SHP77 (cell line): ENCODE results near the gene RSPH1.
A peak's percentile ranks its signal among the peaks of the same experiment; 100 is the strongest.
"Not testable (repeated sequence)": the region's sequence is repeated elsewhere in the genome, so short reads cannot be mapped to it uniquely, and the experiment has no call there.

ENCODE experiments used
- DNase-seq, 2 experiments: peaks; one replicate each; lab custom pipeline; 2025; lab: John Stamatoyannopoulos, UW

The RSPH1 gene

DNA sequence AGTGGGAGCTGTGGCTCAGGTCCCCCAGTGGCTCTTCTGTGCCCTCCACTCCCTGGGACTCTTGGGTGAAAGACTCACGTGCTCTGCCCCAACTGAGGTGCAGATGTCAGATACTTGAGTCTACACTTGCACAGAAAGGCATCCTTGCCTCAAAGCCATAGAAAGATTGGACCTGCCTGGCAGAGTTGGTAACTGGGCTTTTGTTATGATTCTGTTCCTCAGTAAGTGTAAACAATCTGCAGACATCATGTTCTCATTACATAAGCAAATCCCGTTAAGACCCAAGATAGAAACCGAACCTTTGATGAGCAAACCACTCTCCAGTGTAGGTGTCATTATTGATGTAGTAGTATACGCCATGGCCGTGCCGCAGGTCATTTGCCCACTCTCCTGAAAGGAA lies 10.0 kb downstream of the RSPH1 start:
- no peak for DNase-seq

DNA sequence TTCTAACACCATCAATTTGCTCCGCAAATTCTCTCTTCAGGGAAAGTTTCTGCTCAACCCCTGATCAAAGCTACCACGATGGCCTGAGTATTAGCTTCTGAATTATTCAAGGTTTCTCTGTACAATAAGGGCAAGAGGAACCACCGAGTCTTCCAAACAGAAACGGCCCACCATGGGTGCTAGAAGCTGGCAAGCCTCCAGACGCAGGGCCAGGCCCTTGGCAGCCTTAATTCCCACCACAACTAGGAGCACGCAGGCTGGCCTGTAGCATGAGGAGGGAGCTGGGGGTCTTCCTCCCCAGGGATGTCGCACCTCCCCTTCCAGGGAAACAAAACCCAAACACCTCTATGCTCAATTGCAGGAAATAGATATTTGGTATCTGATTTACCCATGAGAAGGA lies 11.1 kb downstream of the RSPH1 start:
- no peak for DNase-seq

DNA sequence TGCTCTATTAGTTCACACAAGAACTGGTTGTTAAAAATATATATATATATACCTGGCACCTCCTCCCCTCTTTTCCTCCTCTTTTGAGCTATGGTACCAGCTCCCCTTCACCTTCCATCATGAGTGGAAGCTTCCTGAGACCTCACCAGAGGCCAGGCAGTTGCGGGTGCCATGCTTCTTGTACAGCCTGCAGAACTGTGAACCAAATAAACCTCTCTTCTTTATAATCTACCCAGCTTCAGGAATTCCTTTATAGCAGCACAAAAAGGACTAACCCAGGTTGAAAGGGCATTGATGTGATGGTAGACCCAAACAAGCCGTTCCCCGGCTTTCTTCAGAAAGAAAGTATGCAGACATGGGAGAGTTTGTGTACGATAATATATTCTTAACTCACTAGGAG lies 14.9 kb downstream of the RSPH1 start:
- no peak for DNase-seq

DNA sequence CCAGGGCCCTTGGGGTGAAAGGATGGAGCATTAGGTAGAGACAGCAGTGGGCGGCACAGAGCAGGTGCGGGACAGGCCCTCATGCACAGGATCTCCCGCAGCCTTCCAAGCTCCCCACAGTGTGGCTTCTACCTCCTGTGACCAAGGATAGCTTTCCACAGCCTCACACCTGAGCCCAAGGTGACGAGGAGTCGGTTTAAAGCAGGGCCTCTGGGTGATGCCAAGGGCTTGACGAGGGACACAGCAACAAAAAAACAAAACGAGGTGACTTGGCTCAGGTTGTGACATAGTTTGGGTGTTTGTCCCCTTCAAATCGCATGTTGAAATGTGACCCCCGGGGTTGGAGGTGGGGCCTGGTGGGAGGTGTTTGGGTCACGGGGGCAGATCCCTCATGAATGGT lies 15.3 kb downstream of the RSPH1 start:
- DNase-seq, result no peak

DNA sequence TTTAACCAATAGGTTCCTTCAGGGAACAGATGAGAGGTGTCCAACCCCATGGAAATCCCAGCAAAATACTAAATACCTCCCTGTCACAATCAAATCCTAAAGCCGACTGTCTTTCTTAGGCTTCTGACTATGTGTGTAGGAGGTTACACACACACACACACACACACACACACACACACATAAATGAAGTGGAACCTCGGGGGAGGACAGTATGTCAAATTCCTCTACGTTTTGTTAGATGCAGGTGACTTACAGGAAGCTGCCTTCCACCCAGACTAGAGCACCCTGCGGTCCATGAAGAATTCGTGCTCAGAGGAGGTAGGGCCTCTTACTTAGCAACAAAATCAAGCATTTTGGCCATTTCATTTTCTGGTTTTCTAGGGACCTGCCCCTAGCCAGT lies 16.4 kb downstream of the RSPH1 start:
- DNase-seq, result no peak

DNA sequence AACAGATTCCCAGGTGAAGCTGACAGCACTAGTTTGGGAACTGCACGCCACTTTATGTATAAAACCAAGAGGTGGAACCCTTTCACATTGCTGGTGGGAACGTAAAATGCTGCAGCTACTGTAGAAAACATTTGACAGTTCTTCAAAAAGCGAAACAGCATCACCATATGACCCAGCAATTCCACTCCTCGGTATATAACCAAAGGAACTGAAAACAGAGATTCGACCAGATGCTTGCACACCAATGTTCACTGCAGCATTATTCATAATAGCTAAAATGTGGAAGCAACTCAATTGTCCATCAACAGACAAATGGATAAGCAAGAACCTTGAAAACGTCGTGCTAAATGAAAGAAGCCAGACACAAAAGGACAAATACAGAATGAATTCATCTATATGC lies 17.5 kb downstream of the RSPH1 start:
- DNase-seq, result no peak

DNA sequence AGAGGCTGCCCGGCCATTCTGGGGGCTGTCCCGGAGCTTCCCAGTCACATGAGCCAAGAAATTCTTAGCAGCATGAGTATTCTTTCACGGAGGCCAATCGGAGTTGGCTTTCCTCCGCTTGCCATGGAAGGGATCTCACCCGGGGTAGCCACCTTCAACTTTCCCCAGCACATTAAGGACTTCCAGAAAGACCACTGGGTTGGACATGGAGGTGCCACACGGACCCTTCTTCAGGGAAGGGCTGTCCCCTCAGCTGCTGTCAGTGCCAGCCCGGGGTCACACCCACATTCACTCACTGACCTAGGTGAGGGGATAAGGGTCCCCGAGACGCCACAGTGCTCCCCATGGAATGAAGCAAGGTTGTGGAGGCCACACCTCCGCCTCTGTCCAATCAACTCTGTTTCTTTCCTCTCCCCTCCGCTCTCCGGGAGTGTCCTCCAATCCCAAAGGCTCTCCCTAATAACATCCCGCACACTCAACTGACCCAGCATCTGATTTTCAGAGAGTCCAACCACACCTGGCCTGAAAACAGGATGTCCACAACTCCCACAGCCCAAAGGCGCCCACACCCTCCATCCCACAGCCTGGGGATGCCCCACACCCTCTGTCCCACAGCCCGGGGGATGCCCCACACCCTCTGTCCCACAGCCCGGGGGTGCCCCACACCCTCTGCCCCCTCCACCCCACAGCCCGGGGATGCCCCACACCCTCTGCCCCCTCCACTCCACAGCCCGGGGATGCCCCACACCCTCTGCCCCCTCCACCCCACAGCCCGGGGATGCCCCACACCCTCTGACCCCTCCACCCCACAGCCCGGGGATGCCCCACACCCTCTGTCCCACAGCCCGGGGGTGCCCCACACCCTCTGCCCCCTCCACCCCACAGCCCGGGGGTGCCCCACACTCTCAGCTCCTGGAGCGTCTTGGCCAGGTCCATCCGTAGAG lies 19.4 kb downstream of the RSPH1 start:
- no peak for DNase-seq

DNA sequence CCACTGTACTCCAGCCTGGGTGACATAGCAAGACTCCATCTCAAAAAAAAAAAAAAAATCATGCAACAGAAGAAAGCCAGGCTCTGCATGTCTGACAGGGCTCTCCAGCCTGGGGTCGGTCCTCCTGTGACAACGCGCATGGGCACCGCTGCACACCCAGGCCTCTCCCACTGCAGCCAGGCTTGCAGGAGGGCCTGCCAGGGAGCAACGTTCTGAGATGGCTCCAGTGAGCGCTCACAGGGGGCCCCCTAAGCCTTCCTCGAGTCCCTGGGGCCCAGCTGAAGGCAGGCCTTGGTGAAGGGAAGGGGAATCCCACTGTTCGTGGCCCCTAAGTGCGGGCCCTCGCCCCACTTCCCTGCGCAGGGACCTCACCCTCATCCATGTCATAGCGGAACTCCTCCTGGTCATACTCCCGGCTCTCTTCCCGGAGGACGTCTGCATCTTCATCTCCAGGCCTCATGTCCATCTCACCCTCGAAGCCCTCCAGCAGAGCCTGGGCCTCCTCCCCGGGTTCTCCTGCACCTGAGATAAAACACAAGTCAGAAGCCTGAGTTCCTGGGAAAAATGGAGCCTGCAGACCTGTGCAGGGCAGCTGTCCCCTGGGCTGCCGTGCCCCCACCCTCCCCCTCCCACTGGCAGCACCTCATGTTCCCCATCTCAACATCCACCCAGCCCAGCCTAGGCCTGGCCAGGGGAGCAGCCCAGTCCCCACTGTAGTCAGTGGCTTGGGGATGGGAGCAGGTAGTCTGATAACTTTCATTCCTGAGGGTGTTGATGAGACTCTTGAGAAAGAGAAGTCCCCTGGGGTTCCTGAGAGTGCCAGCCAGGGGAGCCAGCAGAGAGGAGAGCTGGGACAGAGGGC lies 20.3 kb downstream of the RSPH1 start:
- no peak for DNase-seq

DNA sequence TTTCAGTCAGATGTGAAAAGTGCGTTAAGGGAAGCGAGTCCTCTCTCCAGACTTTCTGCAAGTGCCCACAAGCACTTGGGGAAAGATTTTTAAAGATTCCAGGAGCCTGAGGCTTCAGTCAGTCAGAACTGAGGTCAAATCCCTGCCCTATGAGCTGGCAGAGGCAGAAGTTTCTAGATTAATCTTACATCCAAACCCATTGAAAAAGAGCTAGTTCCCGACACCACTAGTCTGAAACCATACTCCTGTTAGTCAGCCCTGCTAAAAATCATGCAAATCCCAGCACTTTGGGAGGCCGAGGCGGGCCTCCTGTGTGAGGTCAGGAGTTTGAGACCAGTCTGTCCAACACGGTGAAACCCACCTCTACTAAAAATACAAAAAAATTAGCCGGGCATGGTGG lies 21.0 kb downstream of the RSPH1 start:
- no peak for DNase-seq

DNA sequence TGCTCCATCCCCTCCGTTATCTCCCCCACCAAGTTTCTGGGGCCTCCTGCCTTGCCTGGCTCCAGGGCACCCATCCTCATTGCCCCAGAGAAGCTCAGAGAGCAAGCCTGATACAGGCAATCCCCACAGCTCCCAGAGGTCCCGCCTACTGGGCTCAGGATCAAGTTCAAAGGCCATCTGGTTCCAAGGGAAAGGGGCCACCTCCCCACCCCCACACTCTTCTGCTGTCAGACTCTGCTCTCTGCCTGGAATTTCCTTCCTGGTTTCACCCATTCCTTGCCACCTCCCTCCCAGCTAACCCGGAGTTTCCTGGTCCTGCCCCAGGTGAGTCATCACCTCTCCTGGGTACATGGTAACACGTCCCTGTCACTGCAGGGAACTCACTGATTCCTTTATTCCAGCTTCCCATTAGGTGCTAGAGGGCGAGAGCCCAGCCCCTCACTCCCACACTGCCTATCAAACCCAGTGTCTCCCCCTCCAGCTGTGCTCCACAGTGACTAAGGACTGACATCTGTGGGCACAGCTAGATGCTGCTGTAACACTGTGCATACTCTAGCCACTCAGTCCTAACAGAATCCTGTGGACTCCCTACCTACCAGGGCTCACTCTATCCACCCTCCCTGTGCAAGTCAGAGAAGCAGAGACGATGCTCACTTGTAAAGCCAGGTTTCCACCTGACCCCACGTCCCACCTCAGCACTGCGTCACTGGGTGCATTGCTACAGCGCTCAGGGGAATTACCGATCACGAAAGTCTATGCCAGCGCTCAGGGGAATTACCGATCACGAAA lies 21.8 kb downstream of the RSPH1 start:
- no peak for DNase-seq

DNA sequence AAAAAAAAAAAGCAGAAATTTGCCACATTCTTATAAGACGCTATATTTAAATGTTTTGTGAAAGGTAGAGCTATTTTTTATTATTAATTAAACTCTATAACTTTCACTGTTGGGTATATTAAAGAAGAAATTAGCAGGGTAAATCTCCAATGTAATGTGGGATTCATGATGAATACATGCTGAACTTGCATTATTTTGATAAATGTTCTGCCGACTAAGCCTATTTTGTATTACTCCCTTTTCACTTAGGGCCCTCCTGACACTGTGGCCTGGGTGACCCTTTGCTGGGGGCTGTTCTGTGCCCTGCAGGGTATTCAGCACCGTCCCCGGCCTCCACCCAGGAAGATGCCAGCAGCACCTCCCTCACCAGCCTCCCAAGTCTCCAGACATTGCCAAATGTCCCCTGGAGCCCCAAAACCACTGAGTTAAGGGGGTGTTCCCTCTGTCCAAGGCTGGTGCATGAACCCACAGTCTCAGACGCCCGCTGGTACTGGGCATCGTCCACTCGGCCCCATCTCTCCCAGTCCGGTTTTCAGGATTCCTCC lies 22.5 kb downstream of the RSPH1 start:
- DNase-seq, result no peak

DNA sequence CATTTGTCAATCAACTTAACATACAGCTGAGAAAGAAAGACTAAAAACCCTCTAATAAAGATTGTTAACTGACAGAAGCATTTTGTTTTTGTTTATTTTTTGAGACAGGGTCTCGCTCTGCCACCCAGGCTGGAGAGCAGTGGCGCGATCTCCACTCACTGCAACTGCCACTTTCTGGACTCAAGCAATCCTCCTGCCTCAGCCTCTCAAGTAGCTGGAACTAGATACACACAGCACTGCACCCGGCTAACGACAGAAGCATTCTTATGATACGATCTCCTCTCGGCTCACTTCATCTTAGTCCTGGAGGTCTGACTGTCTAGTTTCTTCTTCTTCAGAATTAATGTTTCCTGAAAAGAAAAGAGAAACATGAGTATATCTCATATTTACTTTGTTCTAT lies 23.5 kb downstream of the RSPH1 start:
- DNase-seq, result no peak

DNA sequence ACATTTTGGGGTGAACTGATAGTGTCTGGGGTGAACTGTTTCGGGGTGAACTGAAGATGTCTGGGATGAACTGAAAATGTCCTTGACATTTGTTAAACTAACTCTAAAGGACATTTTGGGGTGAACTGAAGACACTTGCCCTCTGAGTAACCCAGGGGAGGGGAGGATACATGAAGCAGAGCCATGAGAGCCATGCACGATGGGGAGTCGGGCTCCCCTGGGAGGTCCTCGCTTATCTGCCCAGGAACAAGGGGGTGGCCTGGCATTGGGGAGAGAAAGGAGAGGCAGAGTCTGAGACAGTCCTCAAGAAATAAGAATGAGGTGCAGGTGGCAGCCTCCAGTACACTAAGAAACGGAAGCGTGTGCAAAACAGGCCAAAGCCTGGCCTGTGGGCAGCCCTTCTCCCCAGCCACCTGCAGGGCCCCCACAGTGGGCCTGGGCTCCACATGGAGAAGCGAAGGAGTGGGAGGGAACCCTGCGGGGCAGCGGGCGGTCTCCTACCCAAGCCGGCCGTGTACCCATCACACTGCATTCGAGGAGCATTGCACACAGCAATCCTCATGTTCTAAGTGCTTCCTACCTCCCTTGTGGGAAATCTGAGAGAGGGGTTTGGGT lies 24.2 kb downstream of the RSPH1 start:
- no peak for DNase-seq

DNA sequence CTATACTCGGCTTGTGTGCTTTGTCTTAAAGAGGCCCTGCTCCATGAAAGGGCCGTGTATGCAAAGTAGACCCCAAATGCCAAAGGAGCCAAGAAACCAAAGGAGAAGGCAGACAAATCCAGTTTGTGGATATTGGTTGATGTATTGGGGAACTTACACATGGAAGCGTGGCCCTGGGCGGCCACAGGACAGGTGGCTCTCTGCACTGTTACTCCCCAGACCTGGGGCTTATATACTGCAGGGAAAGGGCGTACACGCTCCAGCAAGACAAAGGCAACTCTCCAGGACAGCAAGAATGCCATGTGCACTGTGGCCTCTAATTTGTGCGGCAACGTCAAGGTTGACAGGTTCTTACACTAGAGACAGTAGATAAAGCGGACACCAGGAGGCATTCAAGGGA lies 24.8 kb downstream of the RSPH1 start:
- DNase-seq, result no peak

DNA sequence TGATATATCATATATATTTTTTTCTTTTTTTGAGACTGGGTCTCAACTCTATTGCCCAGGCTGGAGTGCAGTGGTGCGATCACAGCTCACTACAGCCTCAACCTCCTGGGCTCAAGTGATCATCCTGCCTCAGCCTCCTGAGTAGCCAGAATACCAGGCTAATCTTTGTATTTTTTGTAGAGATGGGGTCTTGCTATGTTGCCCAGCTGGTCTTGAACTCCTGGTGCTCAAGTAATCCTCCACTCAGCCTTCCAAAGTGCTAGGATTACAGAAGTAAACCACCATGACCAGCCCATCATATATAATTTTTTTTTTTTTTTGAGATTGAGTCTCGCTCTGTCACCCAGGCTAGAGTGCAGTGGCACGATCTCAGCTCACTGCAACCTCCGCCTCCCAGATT lies 26.3 kb downstream of the RSPH1 start:
- not testable (repeated sequence) for DNase-seq

DNA sequence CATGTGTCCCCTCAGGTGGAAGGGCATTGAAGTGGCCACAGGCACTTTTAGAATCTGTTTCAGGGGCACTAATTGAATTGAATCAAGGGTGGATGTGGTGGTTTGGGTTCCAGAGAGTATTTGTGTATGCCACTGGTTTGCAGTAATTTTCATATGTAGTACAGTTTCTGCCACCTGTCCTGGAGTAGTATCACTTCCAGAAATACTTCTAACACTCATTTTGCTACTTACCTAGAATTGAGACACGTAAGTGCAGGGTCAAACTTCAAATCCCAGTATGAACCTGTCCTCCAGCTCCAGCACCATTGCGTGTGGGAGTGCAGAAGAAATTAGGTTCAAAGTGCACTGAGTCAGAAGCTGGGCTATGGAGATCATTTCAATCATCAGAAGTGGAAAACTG lies 26.8 kb downstream of the RSPH1 start:
- no peak for DNase-seq

DNA sequence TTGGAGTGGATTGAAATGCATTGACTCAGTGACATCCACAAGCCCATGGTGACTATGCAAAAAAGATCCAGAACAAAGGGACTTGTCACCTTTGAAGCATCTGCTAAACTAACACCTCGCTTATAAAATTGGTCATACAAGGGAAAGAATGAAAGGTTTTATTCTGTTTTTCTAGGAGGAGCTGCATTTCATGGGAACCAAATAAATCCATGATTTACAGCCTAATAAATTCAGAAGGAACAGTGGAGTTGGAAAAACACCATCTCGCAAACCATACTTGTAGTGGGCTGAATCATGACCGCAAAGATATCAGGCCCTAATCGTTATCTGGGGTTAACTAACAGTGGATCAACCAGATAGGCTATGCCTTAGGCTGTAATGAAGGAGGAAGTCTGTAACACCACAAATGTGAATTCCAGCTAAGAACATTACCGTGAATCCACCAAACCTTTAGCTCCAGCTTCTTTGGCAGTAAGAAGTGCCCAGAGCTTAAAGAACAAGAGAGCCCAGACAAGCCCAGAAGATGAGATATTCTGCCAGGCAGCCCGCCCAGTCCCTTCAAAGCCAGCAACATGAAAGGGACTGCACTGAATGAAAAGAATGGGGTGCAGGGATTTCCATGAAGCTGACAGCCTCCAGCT lies 27.4 kb downstream of the RSPH1 start:
- no peak for DNase-seq

DNA sequence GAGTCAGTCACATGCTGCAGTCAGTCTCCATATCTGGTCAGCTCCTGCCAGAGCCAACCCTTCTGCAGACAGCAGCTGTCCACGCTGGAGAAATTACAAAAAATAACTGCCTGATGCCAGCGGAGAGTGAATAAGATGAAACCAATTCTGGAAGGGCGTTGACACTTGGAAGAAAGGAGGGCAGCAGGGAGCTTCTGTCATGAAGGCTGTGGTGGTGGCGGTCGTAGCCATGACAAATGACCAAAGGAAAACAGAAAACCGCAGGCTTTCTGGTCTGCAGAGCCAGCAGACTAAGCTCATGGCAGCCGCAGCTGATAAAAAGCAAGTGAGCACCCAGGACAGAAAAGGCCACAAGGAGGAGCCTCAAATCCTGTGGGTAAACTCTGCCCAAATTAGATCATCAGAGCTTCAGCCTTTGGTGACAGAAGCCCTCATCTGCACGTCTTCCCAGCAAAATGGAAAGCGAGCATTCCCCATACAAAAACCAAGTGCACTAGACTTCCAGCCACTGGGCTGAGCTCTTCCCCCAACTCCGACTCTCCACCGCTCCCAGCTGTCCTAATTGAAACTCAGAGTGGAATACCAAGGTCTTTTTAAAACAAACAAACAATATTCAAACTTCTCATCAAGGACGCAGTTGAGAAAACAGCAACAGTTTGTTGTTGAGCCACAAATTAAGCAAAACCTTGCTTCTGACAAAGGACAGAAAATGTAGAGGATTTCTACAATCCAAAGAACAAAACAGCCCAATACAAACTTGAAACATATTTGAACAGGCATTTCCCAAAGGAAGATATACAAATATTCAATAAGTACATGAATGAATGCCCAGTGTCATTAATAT lies 28.7 kb downstream of the RSPH1 start:
- peak; percentile 32 to 39 for DNase-seq

DNA sequence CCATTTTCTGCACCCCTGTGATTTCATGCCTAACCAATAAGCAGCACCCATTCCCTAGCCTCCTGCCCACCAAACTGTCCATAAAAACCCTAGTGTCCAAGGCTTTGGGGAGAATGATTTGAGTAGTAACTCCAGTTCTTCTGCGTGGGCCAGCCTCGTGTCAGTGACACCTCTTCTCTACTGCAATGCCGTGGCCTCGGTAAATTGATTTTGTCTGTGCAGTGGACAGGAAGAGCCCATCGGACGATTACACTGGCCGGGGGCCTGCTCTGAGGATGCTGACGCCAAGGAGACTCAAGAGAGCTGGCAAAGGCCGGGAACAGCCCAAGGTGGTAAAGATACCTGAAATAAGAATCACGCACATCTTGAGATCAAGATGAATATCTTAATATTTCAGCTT lies 29.3 kb downstream of the RSPH1 start:
- DNase-seq, result no peak

DNA sequence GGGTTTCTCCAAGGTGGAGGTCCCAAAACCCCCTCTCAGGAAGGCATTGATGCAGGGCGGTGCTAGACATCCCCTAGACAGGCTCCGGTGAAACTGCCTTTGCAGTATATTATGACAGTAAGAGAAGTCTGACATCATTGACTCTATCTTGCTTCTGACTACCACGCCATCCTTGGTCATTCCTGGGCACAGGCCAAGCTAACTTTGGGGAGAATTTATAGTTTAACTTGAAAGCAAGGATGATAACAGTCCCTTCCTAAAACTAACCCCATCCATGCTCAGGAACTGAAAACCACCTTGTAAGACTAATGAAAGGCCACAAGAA lies 30.3 kb downstream of the RSPH1 start:
- no peak for DNase-seq
